AG08396 (cell line): ENCODE measurements around the gene EHMT1.

Experiments used
- DNase-seq: peaks from one replicate; pipeline ENCODE4 v3.0.0; 2012; ENCODE audit warnings: low spot score, mixed read lengths

The EHMT1 gene

GRCh38 chr9:137618105-137619067 is at the start of gene EHMT1:
TSS of gene EHMT1 (plus strand) at chr9:137619005. CDS start at chr9:137619029, 24 bp downstream.
- peak; percentile 100 for DNase-seq

- no peak for DNase-seq
These were observed 49.1 kb upstream of the EHMT1 start for GRCh38 chr9:137569609-137570203.

- DNase-seq, result no peak
These were observed 48.2 kb upstream of the EHMT1 start for GRCh38 chr9:137570566-137570965.

GRCh38 chr9:137574192-137574591 is 44.6 kb upstream of the EHMT1 start:
- DNase-seq, result no peak

GRCh38 chr9:137575364-137575715 is 43.5 kb upstream of the EHMT1 start:
- no peak for DNase-seq

- no peak for DNase-seq
These were observed 42.9 kb upstream of the EHMT1 start for GRCh38 chr9:137575716-137576411.

- peak; percentile 99 for DNase-seq
These were observed 40.1 kb upstream of the EHMT1 start, which contains the start of gene DPH7 for GRCh38 chr9:137578518-137579258. TSS of gene DPH7 (minus strand) at chr9:137578925. CDS start at chr9:137578777, 148 bp downstream.

GRCh38 chr9:137579259-137579604 is 39.6 kb upstream of the EHMT1 start:
- no peak for DNase-seq

- no peak for DNase-seq
These were observed 38.4 kb upstream of the EHMT1 start for GRCh38 chr9:137580209-137580953.

- DNase-seq, result no peak
These were observed 37.9 kb upstream of the EHMT1 start for GRCh38 chr9:137580954-137581322.

GRCh38 chr9:137581361-137582285 is 37.2 kb upstream of the EHMT1 start:
- DNase-seq, result no peak

- no peak for DNase-seq
These were observed 36.4 kb upstream of the EHMT1 start for GRCh38 chr9:137582286-137582860.

GRCh38 chr9:137583347-137583746 is 35.5 kb upstream of the EHMT1 start:
- DNase-seq, result no peak

- no peak for DNase-seq
These were observed 34.8 kb upstream of the EHMT1 start for GRCh38 chr9:137583957-137584356.

- DNase-seq, result no peak
These were observed 32.0 kb upstream of the EHMT1 start for GRCh38 chr9:137586854-137587253.

GRCh38 chr9:137588311-137588710 is 30.5 kb upstream of the EHMT1 start:
- DNase-seq, result no peak

GRCh38 chr9:137588891-137589290 is 29.9 kb upstream of the EHMT1 start:
- no peak for DNase-seq

- DNase-seq, result peak; percentile 59
These were observed 29.2 kb upstream of the EHMT1 start for GRCh38 chr9:137589441-137590122.

- no peak for DNase-seq
These were observed 28.7 kb upstream of the EHMT1 start for GRCh38 chr9:137590123-137590468.
